HG03045 (cell line): ENCODE measurements around the gene CPNE9.

Source experiments
- ATAC-seq: cut with Tn5 transposase; IDR thresholded peaks from one replicate; pipeline ENCODE4 v1.9.1; 2021; ENCODE audit warnings: mild to moderate bottlenecking, moderate library complexity; ENCODE audit not compliant: unreplicated experiment

Gene CPNE9

GRCh38 chr3:9743548-9743947, 39.9 kb downstream of the CPNE9 start:
- ATAC-seq: no peak

- ATAC-seq: no peak
Observed at GRCh38 chr3:9744162-9744561, 40.5 kb downstream of the CPNE9 start.

- ATAC-seq: no peak
Observed at GRCh38 chr3:9745521-9745920, 41.9 kb downstream of the CPNE9 start.

- ATAC-seq: no peak
Observed at GRCh38 chr3:9746330-9746729, 42.7 kb downstream of the CPNE9 start.

GRCh38 chr3:9747267-9747666, 43.6 kb downstream of the CPNE9 start:
- peak; percentile 16 for ATAC-seq

- no peak for ATAC-seq
Observed at GRCh38 chr3:9748031-9748430, 44.4 kb downstream of the CPNE9 start.

- no peak for ATAC-seq
Observed at GRCh38 chr3:9749296-9749644, 45.6 kb downstream of the CPNE9 start.

GRCh38 chr3:9749645-9750555, 46.3 kb downstream of the CPNE9 start, which contains the start of gene OGG1:
Gene OGG1, plus strand, starts transcription at chr3:9749952. Its CDS starts 335 bp downstream, at chr3:9750287.
- ATAC-seq: peak; percentile 92

GRCh38 chr3:9750556-9751411, 47.2 kb downstream of the CPNE9 start:
- ATAC-seq: no peak

- ATAC-seq: no peak
Observed at GRCh38 chr3:9754678-9755077, 51.0 kb downstream of the CPNE9 start.

- ATAC-seq: no peak
Observed at GRCh38 chr3:9757427-9757826, 53.8 kb downstream of the CPNE9 start.

GRCh38 chr3:9760779-9761505, 57.3 kb downstream of the CPNE9 start:
- no peak for ATAC-seq

GRCh38 chr3:9761919-9762318, 58.3 kb downstream of the CPNE9 start:
- ATAC-seq: no peak

- ATAC-seq: no peak
Observed at GRCh38 chr3:9762871-9763270, 59.2 kb downstream of the CPNE9 start.

GRCh38 chr3:9765865-9766264, 62.2 kb downstream of the CPNE9 start:
- no peak for ATAC-seq

- ATAC-seq: no peak
Observed at GRCh38 chr3:9767418-9767817, 63.8 kb downstream of the CPNE9 start.

GRCh38 chr3:9768141-9768775, 64.6 kb downstream of the CPNE9 start:
- ATAC-seq: no peak

GRCh38 chr3:9769012-9769411, 65.4 kb downstream of the CPNE9 start:
- no peak for ATAC-seq

GRCh38 chr3:9769426-9770275, 66.0 kb downstream of the CPNE9 start, which contains the start of gene CAMK1:
Gene CAMK1, minus strand, starts transcription at chr3:9769947. Its CDS starts 2,198 bp downstream, at chr3:9767749.
- ATAC-seq: peak; percentile 80
